GM06990 (cell line): ENCODE measurements around the gene MAG.

Experiments
- DNase-seq: peaks from one replicate; pipeline ENCODE4 v3.0.0-alpha.2; 2011; ENCODE audit not compliant: insufficient read length; ENCODE audit errors: extremely low read depth
- H3K27me3 ChIP-seq: replicated peaks from 2 replicates; pipeline ENCODE4 v1.6.0; 2011; ENCODE audit warnings: low read length; ENCODE audit not compliant: control insufficient read depth, insufficient read depth
- H3K36me3 ChIP-seq: 2 replicates; pipeline ENCODE4 v1.5.1; 2011; ENCODE audit warnings: low read length; ENCODE audit not compliant: control insufficient read depth, insufficient read depth
- H3K4me3 ChIP-seq: replicated peaks from 2 replicates; pipeline ENCODE4 v1.5.1; 2011; ENCODE audit warnings: low read depth, mild to moderate bottlenecking, control low read depth, low read length
- CTCF ChIP-seq: IDR thresholded peaks from 2 replicates; pipeline ENCODE4 v1.5.1; 2011; ENCODE audit warnings: low read length, control low read depth, mild to moderate bottlenecking, inconsistent platforms; ENCODE audit not compliant: insufficient read depth, poor library complexity, severe bottlenecking

MAG gene

GRCh38 chr19:35249146-35249847, 42.7 kb upstream of the MAG start:
- DNase-seq, result no peak
- no peaks in the 10 kb centered on the region for H3K27me3 ChIP-seq
- H3K4me3 ChIP-seq, result peak overlapping the region; percentile 74
- no peak for TF ChIP-seq CTCF
- H3K36me3 ChIP-seq, result peaks cover 4% of the 10 kb centered on the region; the same call in 1 of the 2 replicates

- Histone ChIP-seq H3K4me3 (peak overlapping the region; percentile 74), H3K36me3 (peaks cover 4% of the 10 kb centered on the region; the same call in 1 of the 2 replicates), H3K27me3 (no peaks in the 10 kb centered on the region)
- TF ChIP-seq CTCF, result no peak
- no peak for DNase-seq
Observed at GRCh38 chr19:35249848-35250711, 41.9 kb upstream of the MAG start.

- no peak for TF ChIP-seq CTCF
- peaks cover 4% of the 10 kb centered on the region; the same call in 1 of the 2 replicates for H3K36me3 ChIP-seq
- no peaks in the 10 kb centered on the region for H3K27me3 ChIP-seq
- no peak for DNase-seq
- H3K4me3 ChIP-seq, result no peak overlapping the region
Observed at GRCh38 chr19:35251456-35251855, 40.5 kb upstream of the MAG start.

- H3K36me3 ChIP-seq, result peaks cover 4% of the 10 kb centered on the region; the same call in 1 of the 2 replicates
Observed at GRCh38 chr19:35253316-35254286, 38.4 kb upstream of the MAG start.

More at GRCh38 chr19:35253316-35254286, 38.4 kb upstream of the MAG start:
- DNase-seq, result no peak
- no peak overlapping the region for H3K4me3 ChIP-seq
- H3K27me3 ChIP-seq, result no peaks in the 10 kb centered on the region
- TF ChIP-seq CTCF, result no peak
